Liver (tissue), 9 donors: ENCODE results near the gene DNAJC4. TPM values are rescaled to one million over a fixed set of nuclear protein-coding genes. Genes with fewer than 3 reads are reported as not detected.

Experiments
- DNase-seq: peaks from one replicate; pipeline ENCODE4 v3.0.0-alpha.2; 2017; ENCODE audit warnings: low spot score
- H3K27ac ChIP-seq, 2 donors: one replicate each; pipeline ENCODE4 v1.7.0; 2013; ENCODE audit warnings: inconsistent platforms in 2 of 2, low read length in 2 of 2, control low read depth in 1 of 2, low read depth in 1 of 2, mild to moderate bottlenecking in 1 of 2
- H3K27me3 ChIP-seq, 4 donors: one replicate each; pipeline versions ENCODE4 v1.6.1 to v1.7.0; 2013; ENCODE audit warnings: low read length in 3 of 4, inconsistent platforms in 1 of 4, mild to moderate bottlenecking in 1 of 4, moderate library complexity in 1 of 4; ENCODE audit not compliant: control insufficient read depth in 4 of 4, insufficient read depth in 4 of 4
- H3K36me3 ChIP-seq, 4 donors: one replicate each; pipeline versions ENCODE4 v1.6.1 to v1.7.0; 2013; ENCODE audit warnings: low read length in 3 of 4, mild to moderate bottlenecking in 3 of 4, low read depth in 1 of 4, moderate library complexity in 1 of 4; ENCODE audit not compliant: control insufficient read depth in 4 of 4, insufficient read depth in 3 of 4
- H3K4me1 ChIP-seq, 4 donors: one replicate each; pipeline versions ENCODE4 v1.6.1 to v1.7.0; 2013; ENCODE audit warnings: low read length in 3 of 4, mild to moderate bottlenecking in 3 of 4, moderate library complexity in 1 of 4; ENCODE audit not compliant: control insufficient read depth in 4 of 4, insufficient read depth in 4 of 4
- H3K4me3 ChIP-seq, 3 donors: one replicate each; pipeline versions ENCODE4 v1.6.1 to v1.7.0; 2013; ENCODE audit warnings: low read length in 3 of 3, control low read depth in 1 of 3, low read depth in 1 of 3, mild to moderate bottlenecking in 1 of 3
- H3K9ac ChIP-seq, 2 donors: one replicate each; pipeline ENCODE4 v1.7.0; 2013; ENCODE audit warnings: low read length in 2 of 2, mild to moderate bottlenecking in 2 of 2, moderate library complexity in 2 of 2, control low read depth in 1 of 2, low read depth in 1 of 2
- H3K9me3 ChIP-seq, 4 donors: one replicate each; pipeline versions ENCODE4 v1.6.1 to v1.7.0; 2013; ENCODE audit warnings: low read length in 3 of 4; ENCODE audit not compliant: control insufficient read depth in 4 of 4
- EGR1 ChIP-seq, 2 donors: IDR thresholded peaks; 2 replicates each; pipeline ENCODE4 v1.6.1; 2016 to 2018; ENCODE audit warnings: antibody characterized with exemption in 2 of 2, low read depth in 2 of 2
- FOXA1 ChIP-seq: IDR thresholded peaks from 2 replicates; pipeline ENCODE4 v1.6.1; 2016; ENCODE audit warnings: antibody characterized with exemption
- FOXA2 ChIP-seq: IDR thresholded peaks from 2 replicates; pipeline ENCODE4 v1.6.1; 2016; ENCODE audit warnings: antibody characterized with exemption
- GABPA ChIP-seq, 2 donors: IDR thresholded peaks in 1 of 2; conservative IDR thresholded peaks in 1 of 2; 2 replicates each; pipeline ENCODE4 v1.6.1; 2016; ENCODE audit warnings: antibody characterized with exemption in 2 of 2, mild to moderate bottlenecking in 1 of 2, moderate library complexity in 1 of 2
- HNF4A ChIP-seq, 2 donors: conservative IDR thresholded peaks; 2 replicates each; pipeline ENCODE4 v1.6.1; 2016; ENCODE audit warnings: antibody characterized with exemption in 2 of 2, mild to moderate bottlenecking in 2 of 2
- HNF4G ChIP-seq: IDR thresholded peaks from 2 replicates; pipeline ENCODE4 v1.6.1; 2016; ENCODE audit warnings: antibody characterized with exemption
- JUND ChIP-seq, 2 donors: IDR thresholded peaks; 2 replicates each; pipeline ENCODE4 v1.6.1; 2016; ENCODE audit warnings: antibody characterized with exemption in 2 of 2
- NR2F2 ChIP-seq: IDR thresholded peaks from 2 replicates; pipeline ENCODE4 v1.6.1; 2016; ENCODE audit warnings: antibody characterized with exemption
- RAD21 ChIP-seq, 2 donors: IDR thresholded peaks; 2 replicates each; pipeline ENCODE4 v1.6.1; 2016; ENCODE audit warnings: antibody characterized with exemption in 2 of 2, mild to moderate bottlenecking in 2 of 2
- REST ChIP-seq: IDR thresholded peaks from 2 replicates; pipeline ENCODE4 v1.6.1; 2016; ENCODE audit warnings: antibody characterized with exemption, mild to moderate bottlenecking
- RXRA ChIP-seq, 2 donors: IDR thresholded peaks; 2 replicates each; pipeline ENCODE4 v1.6.1; 2017 to 2018; ENCODE audit warnings: antibody characterized with exemption in 2 of 2, mild to moderate bottlenecking in 1 of 2
- SP1 ChIP-seq: IDR thresholded peaks from 2 replicates; pipeline ENCODE4 v1.6.1; 2018; ENCODE audit warnings: antibody characterized with exemption, mild to moderate bottlenecking
- TAF1 ChIP-seq: conservative IDR thresholded peaks from 2 replicates; pipeline ENCODE4 v1.6.1; 2016; ENCODE audit warnings: antibody characterized with exemption, mild to moderate bottlenecking
- YY1 ChIP-seq: IDR thresholded peaks from 2 replicates; pipeline ENCODE4 v1.6.1; 2016; ENCODE audit warnings: antibody characterized with exemption, mild to moderate bottlenecking
- ZBTB33 ChIP-seq: IDR thresholded peaks from 2 replicates; pipeline ENCODE4 v1.6.1; 2016; ENCODE audit warnings: antibody characterized with exemption
- WGBS: extraction: QIAGEN DNeasy Blood & Tissue Kit; methylation state at CpG from one replicate; pipeline ENCODE4 v1.1.7; 2013; 5-methylcytosine and 5-hydroxymethylcytosine counted together
- polyA plus RNA-seq, 2 donors: library from polyadenylated mRNA; stranded (reverse) in 1 of 2; unstranded in 1 of 2; fragments of 200-250 nt in 1 of 2; fragments of >200 nt in 1 of 2; fragmentation: Nextera tagmentation in 1 of 2; extraction: Ambion mirVana in 1 of 2; gene quantifications; one replicate each; pipeline versions ENCODE4 v1.2.1 to v1.2.3, GENCODE V29; 2013 to 2015
- total RNA-seq, 2 donors: library from RNA; depleted of rRNA; stranded (reverse); fragments of >200 nt; gene quantifications; one replicate each; pipeline ENCODE4 v1.2.3, GENCODE V29; 2014
- TF ChIP-seq, protein P1 (sequence below): IDR thresholded peaks from 2 replicates; pipeline ENCODE4 v1.6.1; 2016; ENCODE audit warnings: antibody characterized with exemption
- TF ChIP-seq, protein P2 (sequence below): fragments of 150-350 bp; IDR thresholded peaks from 2 replicates; pipeline ENCODE4 v1.5.1; 2017; ENCODE audit warnings: improper control_type of control experiment, low read depth, low read length; ENCODE audit not compliant: missing input control
- TF ChIP-seq, protein P3 (sequence below): IDR thresholded peaks from 2 replicates; pipeline ENCODE4 v1.6.1; 2016; ENCODE audit warnings: antibody characterized with exemption
- donor health status: healthy.
- donor health status: healthy.
- donor health status: healthy.
- donor health status: healthy.
- donor health status: healthy.

The DNAJC4 gene
- total and polyA plus RNA-seq, 4 donors = 8.5 to 25.9 (median 23.5) TPM

DNA sequence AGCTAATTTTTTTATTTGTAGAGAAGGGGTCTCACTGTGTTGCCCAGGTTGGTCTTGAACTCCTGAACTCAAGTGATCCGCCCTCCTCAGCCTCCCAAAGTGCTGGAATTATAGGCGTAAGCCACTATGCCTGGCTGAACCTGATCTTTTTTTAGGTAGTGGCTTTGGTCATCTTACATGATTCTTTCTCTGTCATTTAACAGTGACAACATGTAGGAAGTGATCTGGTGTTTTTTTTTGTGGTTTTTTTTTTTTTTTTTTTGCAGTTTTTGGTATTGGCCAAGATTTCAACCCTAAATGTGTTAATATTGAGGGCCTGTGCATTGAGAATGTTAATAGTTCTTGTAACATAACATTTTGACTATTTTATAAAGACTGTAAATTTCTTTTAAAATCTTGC, 31.8 kb upstream of the DNAJC4 start:
- peaks cover 24 to 77% (median 68%) of the 10 kb centered on the region in 4 donors for H3K36me3 ChIP-seq
- no peaks in the 10 kb centered on the region for H3K9me3 ChIP-seq
- H3K4me1 ChIP-seq = peaks cover 0 to 6% (median 0%) of the 10 kb centered on the region in 4 donors
- no peak overlapping the region for H3K9ac ChIP-seq
- no peak for DNase-seq
- H3K27ac ChIP-seq = no peak overlapping the region
- H3K4me3 ChIP-seq = no peak overlapping the region
- TF ChIP-seq, protein P1, sequence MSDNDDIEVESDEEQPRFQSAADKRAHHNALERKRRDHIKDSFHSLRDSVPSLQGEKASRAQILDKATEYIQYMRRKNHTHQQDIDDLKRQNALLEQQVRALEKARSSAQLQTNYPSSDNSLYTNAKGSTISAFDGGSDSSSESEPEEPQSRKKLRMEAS = no peak
- TF ChIP-seq, protein P2, sequence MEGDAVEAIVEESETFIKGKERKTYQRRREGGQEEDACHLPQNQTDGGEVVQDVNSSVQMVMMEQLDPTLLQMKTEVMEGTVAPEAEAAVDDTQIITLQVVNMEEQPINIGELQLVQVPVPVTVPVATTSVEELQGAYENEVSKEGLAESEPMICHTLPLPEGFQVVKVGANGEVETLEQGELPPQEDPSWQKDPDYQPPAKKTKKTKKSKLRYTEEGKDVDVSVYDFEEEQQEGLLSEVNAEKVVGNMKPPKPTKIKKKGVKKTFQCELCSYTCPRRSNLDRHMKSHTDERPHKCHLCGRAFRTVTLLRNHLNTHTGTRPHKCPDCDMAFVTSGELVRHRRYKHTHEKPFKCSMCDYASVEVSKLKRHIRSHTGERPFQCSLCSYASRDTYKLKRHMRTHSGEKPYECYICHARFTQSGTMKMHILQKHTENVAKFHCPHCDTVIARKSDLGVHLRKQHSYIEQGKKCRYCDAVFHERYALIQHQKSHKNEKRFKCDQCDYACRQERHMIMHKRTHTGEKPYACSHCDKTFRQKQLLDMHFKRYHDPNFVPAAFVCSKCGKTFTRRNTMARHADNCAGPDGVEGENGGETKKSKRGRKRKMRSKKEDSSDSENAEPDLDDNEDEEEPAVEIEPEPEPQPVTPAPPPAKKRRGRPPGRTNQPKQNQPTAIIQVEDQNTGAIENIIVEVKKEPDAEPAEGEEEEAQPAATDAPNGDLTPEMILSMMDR = no peak
- TF ChIP-seq EGR1 (IDR thresholded peaks at IDR 0.05; ENCODE audit: low read depth in 2 of 2) (no peak), NR2F2 (no peak), RXRA (IDR thresholded peaks at IDR 0.05) (no peak), YY1 (no peak)
- TF ChIP-seq, protein P3, sequence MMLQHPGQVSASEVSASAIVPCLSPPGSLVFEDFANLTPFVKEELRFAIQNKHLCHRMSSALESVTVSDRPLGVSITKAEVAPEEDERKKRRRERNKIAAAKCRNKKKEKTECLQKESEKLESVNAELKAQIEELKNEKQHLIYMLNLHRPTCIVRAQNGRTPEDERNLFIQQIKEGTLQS = no peak
- 94% methylated on average over 2 of the region's 2 CpGs for WGBS
- no peaks in the 10 kb centered on the region for H3K27me3 ChIP-seq

- Histone ChIP-seq H3K9me3 (no peaks in the 10 kb centered on the region), H3K36me3 (peaks cover 19 to 56% (median 49%) of the 10 kb centered on the region in 4 donors), H3K4me3 (no peak overlapping the region), H3K27ac (no peak overlapping the region), H3K9ac (no peak overlapping the region), H3K27me3 (no peaks in the 10 kb centered on the region), H3K4me1 (peaks cover 0 to 11% (median 5%) of the 10 kb centered on the region in 4 donors)
- 68% methylated on average over 3 of the region's 3 CpGs for WGBS
- no peak for DNase-seq
- TF ChIP-seq ZBTB33 (no peak), EGR1 (IDR thresholded peaks at IDR 0.05; ENCODE audit: low read depth in 2 of 2) (no peak), RAD21 (IDR thresholded peaks at IDR 0.05) (no peak), SP1 (no peak), TAF1 (no peak), YY1 (no peak), RXRA (IDR thresholded peaks at IDR 0.05) (no peak), FOXA2 (no peak), JUND (IDR thresholded peaks at IDR 0.05) (no peak), NR2F2 (no peak), REST (no peak), HNF4G (no peak), FOXA1 (no peak), GABPA (IDR thresholded peaks at IDR 0.05 in 1 of 2, conservative IDR thresholded peaks at IDR 0.05 in 1 of 2) (no peak), HNF4A (conservative IDR thresholded peaks at IDR 0.05) (no peak)
- TF ChIP-seq, protein P3 = no peak
- TF ChIP-seq, protein P2 = no peak
Measured at GRCh38 chr11:64201543-64201942, 28.8 kb upstream of the DNAJC4 start.
